ENCODE data around the gene DHRS7.

DNA sequence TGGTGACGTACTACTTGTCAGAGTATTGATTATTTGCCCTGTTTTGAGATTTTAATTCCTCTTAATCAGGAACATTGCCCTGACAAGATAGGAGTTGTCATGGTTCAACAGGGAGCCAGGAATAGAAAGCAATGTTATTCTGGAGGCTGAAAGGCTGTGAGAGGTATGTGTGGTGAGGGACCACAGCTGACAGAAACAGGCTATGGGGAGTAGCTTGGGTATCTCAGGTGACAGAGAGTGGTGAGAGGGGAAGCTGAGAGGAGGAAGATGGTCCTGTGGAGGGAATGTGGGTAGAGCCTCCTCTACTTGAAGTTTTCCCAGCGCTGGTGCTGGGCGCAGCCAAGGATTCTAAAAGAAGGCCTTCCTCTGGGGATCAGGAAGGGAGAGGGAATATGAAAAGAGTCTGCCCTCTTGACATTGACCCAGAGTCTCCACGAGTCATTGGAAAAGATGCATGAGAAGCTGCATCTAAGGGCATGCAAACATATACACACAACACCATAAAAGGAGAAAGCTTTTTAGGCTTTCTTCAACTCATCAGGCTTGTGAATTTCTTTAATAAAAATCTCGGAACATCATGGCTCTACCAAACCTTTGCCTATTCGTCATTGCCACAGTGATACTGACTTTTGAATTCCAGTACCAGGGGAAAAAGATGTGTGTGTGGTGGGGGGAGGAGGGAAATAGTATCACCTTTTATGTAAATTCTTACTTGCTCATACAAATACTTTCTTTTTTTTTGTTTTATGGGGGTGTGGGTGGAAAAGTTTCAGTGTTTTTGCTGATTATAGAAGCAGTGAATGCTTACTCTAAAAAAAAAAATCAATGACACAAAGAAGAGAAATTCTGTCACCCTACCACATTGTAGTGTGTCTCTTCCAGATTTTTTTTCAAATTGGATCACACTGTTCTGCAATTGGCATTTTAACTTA, 39.9 kb upstream of the DHRS7 start:
- TF ChIP-seq, protein P1, sequence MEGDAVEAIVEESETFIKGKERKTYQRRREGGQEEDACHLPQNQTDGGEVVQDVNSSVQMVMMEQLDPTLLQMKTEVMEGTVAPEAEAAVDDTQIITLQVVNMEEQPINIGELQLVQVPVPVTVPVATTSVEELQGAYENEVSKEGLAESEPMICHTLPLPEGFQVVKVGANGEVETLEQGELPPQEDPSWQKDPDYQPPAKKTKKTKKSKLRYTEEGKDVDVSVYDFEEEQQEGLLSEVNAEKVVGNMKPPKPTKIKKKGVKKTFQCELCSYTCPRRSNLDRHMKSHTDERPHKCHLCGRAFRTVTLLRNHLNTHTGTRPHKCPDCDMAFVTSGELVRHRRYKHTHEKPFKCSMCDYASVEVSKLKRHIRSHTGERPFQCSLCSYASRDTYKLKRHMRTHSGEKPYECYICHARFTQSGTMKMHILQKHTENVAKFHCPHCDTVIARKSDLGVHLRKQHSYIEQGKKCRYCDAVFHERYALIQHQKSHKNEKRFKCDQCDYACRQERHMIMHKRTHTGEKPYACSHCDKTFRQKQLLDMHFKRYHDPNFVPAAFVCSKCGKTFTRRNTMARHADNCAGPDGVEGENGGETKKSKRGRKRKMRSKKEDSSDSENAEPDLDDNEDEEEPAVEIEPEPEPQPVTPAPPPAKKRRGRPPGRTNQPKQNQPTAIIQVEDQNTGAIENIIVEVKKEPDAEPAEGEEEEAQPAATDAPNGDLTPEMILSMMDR (conservative IDR thresholded peaks at IDR 0.05), result no peak
- TF ChIP-seq ZFX (IDR thresholded peaks at IDR 0.05), result no peak
